Endothelial cell (in vitro differentiated cells): ENCODE measurements around the gene QPCT. TPM values are rescaled to one million over a fixed set of nuclear protein-coding genes. Genes with fewer than 3 reads are reported as not detected.

Experiments used
- DNase-seq: peaks from one replicate; pipeline ENCODE4 v3.0.0; 2021; ENCODE audit warnings: low spot score
- H3K27ac Mint-ChIP-seq: one replicate; pipeline ENCODE4 v1.8.0; 2021; ENCODE audit warnings: mixed read lengths, inconsistent platforms; ENCODE audit not compliant: unreplicated experiment
- H3K27me3 Mint-ChIP-seq: one replicate; pipeline ENCODE4 v1.8.0; 2021; ENCODE audit warnings: mild to moderate bottlenecking, moderate library complexity, mixed read lengths, inconsistent platforms; ENCODE audit not compliant: unreplicated experiment
- H3K36me3 Mint-ChIP-seq: one replicate; pipeline ENCODE4 v1.8.0; 2021; ENCODE audit warnings: mild to moderate bottlenecking, low read depth, mixed read lengths, inconsistent platforms; ENCODE audit not compliant: unreplicated experiment
- H3K4me1 Mint-ChIP-seq: one replicate; pipeline ENCODE4 v1.8.0; 2021; ENCODE audit warnings: mild to moderate bottlenecking, mixed read lengths, inconsistent platforms; ENCODE audit not compliant: unreplicated experiment
- H3K4me3 Mint-ChIP-seq: one replicate; pipeline ENCODE4 v1.8.0; 2021; ENCODE audit warnings: mild to moderate bottlenecking, mixed read lengths, inconsistent platforms; ENCODE audit not compliant: unreplicated experiment
- H3K9me3 Mint-ChIP-seq: one replicate; pipeline ENCODE4 v1.8.0; 2021; ENCODE audit warnings: mixed read lengths, inconsistent platforms; ENCODE audit not compliant: unreplicated experiment
- total RNA-seq: library from RNA; stranded (reverse); fragmentation: NEBNext Ultra II Directional; extraction: Animal tissue kit (Norgen Biotek cat#: 25700); gene quantifications from one replicate; pipeline ENCODE4 v1.2.1, GENCODE V29; 2021; ENCODE audit not compliant: unreplicated experiment
- TF ChIP-seq, protein P1 (sequence below): fragments of 200-600 bp; sonication (generic); IDR thresholded peaks from one replicate; pipeline ENCODE4 v1.5.0; 2021; ENCODE audit warnings: antibody characterized with exemption; ENCODE audit not compliant: unreplicated experiment

The QPCT gene
- total RNA-seq, 1 donor from 2014 or later, result 50.6 TPM

GRCh38 chr2:37370666-37371065 is 26.2 kb downstream of the QPCT start:
- Mint-ChIP-seq H3K9me3 (no peaks in the 10 kb centered on the region), H3K27me3 (peaks cover 1% of the 10 kb centered on the region)

DNA sequence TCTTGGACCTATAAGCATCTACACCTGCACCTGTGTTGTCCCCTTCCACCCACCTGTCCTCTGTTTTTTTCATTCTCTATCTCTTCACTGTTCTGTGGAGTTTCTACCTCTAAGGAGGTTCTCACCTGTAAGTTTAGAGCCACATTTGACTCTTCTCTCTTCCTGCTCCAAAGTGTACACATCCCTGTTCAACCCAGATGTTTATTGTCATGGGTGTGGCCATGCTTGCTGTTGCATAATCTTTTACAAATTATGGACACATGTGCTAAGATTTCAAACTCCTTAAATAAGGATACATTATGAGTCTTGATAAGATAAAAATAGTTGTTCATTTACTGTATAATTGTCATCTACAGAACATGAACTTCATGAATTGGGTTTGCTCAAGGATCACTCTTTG is 27.6 kb downstream of the QPCT start:
- Mint-ChIP-seq H3K36me3 (peaks cover 12% of the 10 kb centered on the region), H3K27ac (no peak overlapping the region), H3K4me3 (peak overlapping the region; percentile 27), H3K27me3 (no peaks in the 10 kb centered on the region), H3K4me1 (no peaks in the 10 kb centered on the region), H3K9me3 (no peaks in the 10 kb centered on the region)
- TF ChIP-seq, protein P1, sequence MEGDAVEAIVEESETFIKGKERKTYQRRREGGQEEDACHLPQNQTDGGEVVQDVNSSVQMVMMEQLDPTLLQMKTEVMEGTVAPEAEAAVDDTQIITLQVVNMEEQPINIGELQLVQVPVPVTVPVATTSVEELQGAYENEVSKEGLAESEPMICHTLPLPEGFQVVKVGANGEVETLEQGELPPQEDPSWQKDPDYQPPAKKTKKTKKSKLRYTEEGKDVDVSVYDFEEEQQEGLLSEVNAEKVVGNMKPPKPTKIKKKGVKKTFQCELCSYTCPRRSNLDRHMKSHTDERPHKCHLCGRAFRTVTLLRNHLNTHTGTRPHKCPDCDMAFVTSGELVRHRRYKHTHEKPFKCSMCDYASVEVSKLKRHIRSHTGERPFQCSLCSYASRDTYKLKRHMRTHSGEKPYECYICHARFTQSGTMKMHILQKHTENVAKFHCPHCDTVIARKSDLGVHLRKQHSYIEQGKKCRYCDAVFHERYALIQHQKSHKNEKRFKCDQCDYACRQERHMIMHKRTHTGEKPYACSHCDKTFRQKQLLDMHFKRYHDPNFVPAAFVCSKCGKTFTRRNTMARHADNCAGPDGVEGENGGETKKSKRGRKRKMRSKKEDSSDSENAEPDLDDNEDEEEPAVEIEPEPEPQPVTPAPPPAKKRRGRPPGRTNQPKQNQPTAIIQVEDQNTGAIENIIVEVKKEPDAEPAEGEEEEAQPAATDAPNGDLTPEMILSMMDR, result no peak
- no peak for DNase-seq

More at GRCh38 chr2:37370666-37371065, 26.2 kb downstream of the QPCT start:
- H3K27ac Mint-ChIP-seq, result no peak overlapping the region
- H3K36me3 Mint-ChIP-seq, result peaks cover 16% of the 10 kb centered on the region
- H3K4me3 Mint-ChIP-seq, result no peak overlapping the region
- no peak for DNase-seq
- H3K4me1 Mint-ChIP-seq, result no peaks in the 10 kb centered on the region
- TF ChIP-seq, protein P1, result no peak

GRCh38 chr2:37375741-37376288 is 31.4 kb downstream of the QPCT start:
- no peaks in the 10 kb centered on the region for H3K27me3 Mint-ChIP-seq
- H3K9me3 Mint-ChIP-seq, result no peaks in the 10 kb centered on the region
- DNase-seq, result no peak
- no peak overlapping the region for H3K27ac Mint-ChIP-seq
- no peak overlapping the region for H3K4me3 Mint-ChIP-seq
- H3K4me1 Mint-ChIP-seq, result no peaks in the 10 kb centered on the region
- TF ChIP-seq, protein P1, result no peak
- peaks cover 4% of the 10 kb centered on the region for H3K36me3 Mint-ChIP-seq

DNA sequence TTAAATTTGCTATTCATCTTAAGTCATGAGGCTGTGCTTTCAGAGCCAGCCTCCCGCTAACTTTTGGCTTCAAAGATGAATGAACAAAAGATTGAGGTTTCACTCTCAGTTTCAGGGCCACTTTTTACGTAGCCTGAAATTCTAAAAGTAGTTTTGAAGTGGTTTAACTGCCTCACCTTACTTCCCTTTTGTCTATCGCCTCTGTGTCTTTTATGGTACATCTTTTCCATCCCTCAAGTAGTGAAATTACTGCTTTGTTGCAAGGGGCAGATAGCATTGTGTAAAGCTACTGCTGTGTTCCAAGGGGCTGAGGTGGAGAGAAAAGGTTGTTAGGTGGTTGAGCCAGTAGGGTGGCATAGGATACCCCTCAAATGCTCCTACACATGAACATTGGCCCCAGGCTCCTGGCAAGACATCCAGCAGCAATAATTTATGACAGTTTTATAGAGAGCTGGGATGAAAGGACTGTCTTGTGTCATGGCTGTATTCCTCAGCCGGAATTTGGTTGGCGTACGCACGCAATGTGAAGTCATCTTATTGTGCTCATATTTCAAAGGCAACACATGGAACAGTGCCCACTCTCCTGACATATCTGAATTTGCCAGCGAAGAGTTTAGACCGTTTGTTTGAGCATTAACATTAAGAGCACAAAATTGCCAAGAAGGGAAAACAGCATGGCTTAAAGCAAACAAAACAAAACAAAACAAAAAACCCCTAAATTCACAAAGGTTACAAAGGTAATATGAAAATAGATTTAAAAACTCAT is 32.2 kb downstream of the QPCT start:
- TF ChIP-seq, protein P1, result no peak
- H3K9me3 Mint-ChIP-seq, result no peaks in the 10 kb centered on the region
- no peak for DNase-seq
- H3K27ac Mint-ChIP-seq, result no peak overlapping the region
- H3K27me3 Mint-ChIP-seq, result no peaks in the 10 kb centered on the region
- H3K36me3 Mint-ChIP-seq, result peaks cover 4% of the 10 kb centered on the region
- H3K4me1 Mint-ChIP-seq, result no peaks in the 10 kb centered on the region
- no peak overlapping the region for H3K4me3 Mint-ChIP-seq

- Mint-ChIP-seq H3K9me3 (no peaks in the 10 kb centered on the region), H3K27me3 (no peaks in the 10 kb centered on the region), H3K36me3 (no peaks in the 10 kb centered on the region)
Observed at GRCh38 chr2:37377187-37377532, 32.7 kb downstream of the QPCT start.

More at GRCh38 chr2:37377187-37377532, 32.7 kb downstream of the QPCT start:
- H3K4me1 Mint-ChIP-seq, result no peaks in the 10 kb centered on the region
- no peak overlapping the region for H3K4me3 Mint-ChIP-seq
- no peak for DNase-seq
- TF ChIP-seq, protein P1, result no peak
- H3K27ac Mint-ChIP-seq, result no peak overlapping the region
